Glutamatergic neuron (in vitro differentiated cells): ENCODE measurements around the gene TMEM207. TPM values are rescaled to one million over a fixed set of nuclear protein-coding genes. Genes with fewer than 3 reads are reported as not detected.
A peak's percentile ranks its signal among the peaks of the same experiment; 100 is the strongest.

Experiments
- DNase-seq: peaks from one replicate; pipeline ENCODE4 v3.0.0; 2022
- H3K27ac Mint-ChIP-seq: one replicate; pipeline ENCODE4 v1.8.0; 2020; ENCODE audit warnings: mild to moderate bottlenecking, mixed read lengths, inconsistent platforms; ENCODE audit not compliant: unreplicated experiment
- H3K27me3 Mint-ChIP-seq: one replicate; pipeline ENCODE4 v1.8.0; 2020; ENCODE audit warnings: mild to moderate bottlenecking, moderate library complexity, mixed read lengths, inconsistent platforms; ENCODE audit not compliant: unreplicated experiment
- H3K36me3 Mint-ChIP-seq: one replicate; pipeline ENCODE4 v1.8.0; 2020; ENCODE audit warnings: mild to moderate bottlenecking, mixed read lengths, inconsistent platforms; ENCODE audit not compliant: unreplicated experiment
- H3K4me1 Mint-ChIP-seq: one replicate; pipeline ENCODE4 v1.8.0; 2020; ENCODE audit warnings: mild to moderate bottlenecking, low read depth, mixed read lengths, inconsistent platforms; ENCODE audit not compliant: unreplicated experiment
- H3K4me3 Mint-ChIP-seq: one replicate; pipeline ENCODE4 v1.8.0; 2020; ENCODE audit warnings: mild to moderate bottlenecking, mixed read lengths, inconsistent platforms; ENCODE audit not compliant: unreplicated experiment
- H3K9me3 Mint-ChIP-seq: one replicate; pipeline ENCODE4 v1.8.0; 2020; ENCODE audit warnings: mild to moderate bottlenecking, moderate library complexity, mixed read lengths, inconsistent platforms; ENCODE audit not compliant: unreplicated experiment
- CTCF ChIP-seq: fragments of 200-600 bp; sonication (generic); IDR thresholded peaks from one replicate; pipeline ENCODE4 v1.5.0; 2021; ENCODE audit not compliant: partially characterized antibody, unreplicated experiment
- total RNA-seq: library from RNA; stranded (reverse); fragmentation: NEBNext Ultra II Directional; extraction: Animal tissue kit (Norgen Biotek cat#: 25700); gene quantifications from one replicate; pipeline ENCODE4 v1.2.1, GENCODE V29; 2021; ENCODE audit not compliant: unreplicated experiment

Gene TMEM207
- total RNA-seq, 1 donor from 2014 or later = not detected

DNA sequence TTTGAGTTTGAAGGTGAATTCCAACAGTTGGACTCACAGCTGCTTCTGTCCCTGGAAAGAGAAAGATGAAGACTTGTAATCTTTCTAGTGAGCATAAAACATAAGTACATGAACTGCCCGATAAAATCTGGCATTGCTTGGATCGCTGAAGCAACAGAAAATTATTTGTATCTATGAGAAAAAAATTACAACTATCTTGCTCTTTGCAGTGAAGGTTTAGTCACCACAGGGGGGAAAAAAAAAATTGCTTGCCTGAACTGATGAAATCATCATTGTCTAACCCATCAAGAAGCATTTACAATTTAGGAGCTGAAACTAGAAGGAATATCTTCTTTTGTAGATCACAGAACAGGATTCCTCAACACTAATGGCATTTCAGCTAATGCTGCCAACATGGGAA is 20.0 kb downstream of the TMEM207 start:
- H3K27me3 Mint-ChIP-seq = no peaks in the 10 kb centered on the region
- H3K27ac Mint-ChIP-seq = no peak overlapping the region
- no peaks in the 10 kb centered on the region for H3K9me3 Mint-ChIP-seq
- H3K4me3 Mint-ChIP-seq = no peak overlapping the region
- H3K4me1 Mint-ChIP-seq = no peaks in the 10 kb centered on the region
- no peak for DNase-seq
- no peaks in the 10 kb centered on the region for H3K36me3 Mint-ChIP-seq
- TF ChIP-seq CTCF = no peak

- no peaks in the 10 kb centered on the region for H3K27me3 Mint-ChIP-seq
- no peak overlapping the region for H3K4me3 Mint-ChIP-seq
- TF ChIP-seq CTCF = no peak
- peaks cover 2% of the 10 kb centered on the region for H3K9me3 Mint-ChIP-seq
- H3K27ac Mint-ChIP-seq = no peak overlapping the region
- no peaks in the 10 kb centered on the region for H3K4me1 Mint-ChIP-seq
- no peaks in the 10 kb centered on the region for H3K36me3 Mint-ChIP-seq
- no peak for DNase-seq
Measured at GRCh38 chr3:190426806-190427507, 22.7 kb downstream of the TMEM207 start.

DNA sequence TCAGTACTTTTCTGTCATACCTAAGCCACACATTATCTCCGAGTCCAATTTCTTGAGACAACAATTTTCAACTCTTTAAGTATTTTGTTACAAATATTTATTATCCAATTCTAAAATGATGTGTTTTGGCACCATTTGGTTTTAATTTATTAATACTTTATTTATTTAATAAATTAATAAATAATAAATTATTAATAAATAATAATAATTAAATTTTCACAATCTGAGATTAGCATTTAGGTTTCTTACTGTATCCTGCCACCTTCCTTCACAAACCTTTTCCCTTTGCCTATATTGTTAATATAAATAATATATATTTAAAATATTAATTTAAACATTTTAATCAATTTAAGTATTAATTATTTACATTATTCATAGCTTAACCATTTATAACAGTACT is 23.9 kb downstream of the TMEM207 start:
- no peak overlapping the region for H3K4me3 Mint-ChIP-seq
- H3K27ac Mint-ChIP-seq = no peak overlapping the region
- no peak for DNase-seq
- no peaks in the 10 kb centered on the region for H3K36me3 Mint-ChIP-seq
- no peak for TF ChIP-seq CTCF
- H3K27me3 Mint-ChIP-seq = no peaks in the 10 kb centered on the region
- peaks cover 2% of the 10 kb centered on the region for H3K9me3 Mint-ChIP-seq
- H3K4me1 Mint-ChIP-seq = no peaks in the 10 kb centered on the region

GRCh38 chr3:190424478-190425439 is 24.9 kb downstream of the TMEM207 start:
- peak; percentile 32 for DNase-seq
- TF ChIP-seq CTCF = peak; percentile 81
- H3K27me3 Mint-ChIP-seq = no peaks in the 10 kb centered on the region
- H3K9me3 Mint-ChIP-seq = peaks cover 2% of the 10 kb centered on the region
- H3K27ac Mint-ChIP-seq = no peak overlapping the region
- no peak overlapping the region for H3K4me3 Mint-ChIP-seq
- H3K36me3 Mint-ChIP-seq = no peaks in the 10 kb centered on the region
- no peaks in the 10 kb centered on the region for H3K4me1 Mint-ChIP-seq

DNA sequence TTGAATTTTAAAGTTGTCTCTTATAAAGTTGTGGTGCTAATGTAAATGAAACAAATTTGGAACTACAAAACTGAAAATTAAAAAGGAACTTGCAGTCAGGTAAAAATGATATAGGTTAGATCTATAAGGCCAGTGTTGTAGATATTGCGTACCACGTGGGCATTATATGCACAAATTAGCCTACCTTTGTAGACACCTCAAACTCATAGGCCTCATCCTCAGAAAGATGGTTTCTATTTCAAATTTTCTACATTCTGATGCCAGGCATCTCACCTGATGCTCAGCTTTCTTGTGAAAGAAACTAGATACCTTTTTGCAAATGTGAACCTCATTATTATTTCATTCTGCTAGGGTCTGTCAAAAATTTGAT is 25.6 kb downstream of the TMEM207 start:
- Mint-ChIP-seq H3K36me3 (no peaks in the 10 kb centered on the region), H3K27me3 (no peaks in the 10 kb centered on the region)
- no peak for TF ChIP-seq CTCF

More for the DNA sequence above, 25.6 kb downstream of the TMEM207 start:
- Mint-ChIP-seq H3K9me3 (peaks cover 2% of the 10 kb centered on the region), H3K27ac (no peak overlapping the region), H3K4me3 (no peak overlapping the region), H3K4me1 (no peaks in the 10 kb centered on the region)
- no peak for DNase-seq
